ENCODE data around the gene HSF4.

The HSF4 gene

DNA sequence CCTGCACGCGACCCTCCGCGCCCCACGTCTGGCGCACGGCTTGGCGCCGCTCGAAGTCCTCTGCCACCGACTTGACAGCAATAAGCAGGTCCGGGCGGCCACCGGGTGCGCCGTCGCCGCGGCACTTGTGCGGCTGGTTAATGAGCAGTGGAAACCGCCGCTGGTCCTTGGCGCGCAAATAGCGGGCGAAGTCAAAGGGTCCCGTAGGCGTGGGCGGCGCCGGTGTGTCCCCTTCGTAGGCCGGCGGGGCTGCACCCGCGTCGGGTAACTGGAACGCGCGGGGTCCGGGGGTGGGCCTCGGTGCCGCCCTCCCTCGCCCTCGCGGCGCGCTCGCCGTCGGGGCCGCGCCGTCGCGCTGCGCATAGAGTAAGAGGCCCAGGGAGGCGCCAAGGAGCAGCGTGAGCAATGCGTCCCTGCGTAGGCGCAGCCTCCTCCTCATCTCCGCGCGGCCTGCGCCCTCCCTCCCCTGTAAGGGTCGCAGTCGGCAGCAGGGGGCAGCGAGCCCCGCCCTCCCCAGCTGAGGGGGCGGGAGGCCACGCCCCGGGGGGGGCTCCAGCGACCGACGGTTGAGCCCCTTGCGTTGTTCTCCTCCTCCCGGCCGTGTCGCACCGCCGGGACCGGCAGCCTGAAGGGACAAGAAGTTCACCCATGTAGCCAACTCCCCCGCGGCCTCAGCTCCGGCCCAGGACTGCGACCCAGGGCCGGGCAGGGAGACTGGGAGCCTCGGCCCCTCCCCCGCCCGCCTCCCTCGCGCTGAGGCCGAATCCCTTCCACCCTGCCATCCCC is 14.3 kb upstream of the HSF4 start:
- DNase-seq (ENCODE audit: low spot score) = peak; percentile 54

- DNase-seq (ENCODE audit: low spot score) = peak; percentile 85
These were observed 13.6 kb upstream of the HSF4 start, which contains the start of gene B3GNT9 for GRCh38 chr16:67150833-67151396. Gene B3GNT9, minus strand, starts transcription at chr16:67150998. Its CDS starts 513 bp downstream, at chr16:67150485.

- no peak for DNase-seq (ENCODE audit: low spot score)
These were observed 13.0 kb upstream of the HSF4 start for GRCh38 chr16:67151431-67152097.

DNA sequence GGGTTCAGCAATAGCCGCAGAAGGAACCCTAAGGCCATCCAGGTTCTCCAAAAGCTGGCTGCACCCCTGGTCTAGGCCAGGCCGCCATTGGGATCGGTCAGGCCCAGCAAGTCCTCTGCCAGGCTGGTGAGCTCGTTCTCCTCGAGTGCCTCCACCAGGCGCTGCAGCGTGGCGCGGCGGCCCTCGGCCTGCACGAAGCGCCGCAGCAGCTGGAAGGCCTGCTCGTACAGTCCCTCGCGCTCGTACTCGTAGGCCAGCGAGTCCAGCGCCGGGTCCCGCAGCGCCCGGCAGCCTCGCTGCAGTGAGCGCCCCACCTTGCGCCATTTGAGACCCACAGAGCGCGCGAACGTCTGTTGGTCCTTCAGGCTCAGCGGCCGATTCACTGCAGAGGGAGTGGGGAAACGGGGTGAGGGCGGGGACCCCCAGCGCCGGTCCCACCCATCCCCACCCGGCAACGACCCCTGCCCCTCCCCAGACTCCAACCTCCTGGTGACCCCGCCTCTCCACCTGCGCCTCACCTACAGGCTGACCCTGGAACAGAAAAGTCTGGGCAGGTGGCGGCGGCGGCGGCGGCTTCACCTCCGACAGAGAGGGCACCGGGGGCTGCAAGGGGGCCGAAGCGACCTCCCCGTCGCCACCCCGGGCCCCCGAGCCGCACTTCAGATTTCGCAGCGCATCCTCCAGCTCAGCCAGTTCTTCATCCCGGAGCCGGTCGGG is 9.8 kb upstream of the HSF4 start:
- no peak for DNase-seq (ENCODE audit: low spot score)

DNA sequence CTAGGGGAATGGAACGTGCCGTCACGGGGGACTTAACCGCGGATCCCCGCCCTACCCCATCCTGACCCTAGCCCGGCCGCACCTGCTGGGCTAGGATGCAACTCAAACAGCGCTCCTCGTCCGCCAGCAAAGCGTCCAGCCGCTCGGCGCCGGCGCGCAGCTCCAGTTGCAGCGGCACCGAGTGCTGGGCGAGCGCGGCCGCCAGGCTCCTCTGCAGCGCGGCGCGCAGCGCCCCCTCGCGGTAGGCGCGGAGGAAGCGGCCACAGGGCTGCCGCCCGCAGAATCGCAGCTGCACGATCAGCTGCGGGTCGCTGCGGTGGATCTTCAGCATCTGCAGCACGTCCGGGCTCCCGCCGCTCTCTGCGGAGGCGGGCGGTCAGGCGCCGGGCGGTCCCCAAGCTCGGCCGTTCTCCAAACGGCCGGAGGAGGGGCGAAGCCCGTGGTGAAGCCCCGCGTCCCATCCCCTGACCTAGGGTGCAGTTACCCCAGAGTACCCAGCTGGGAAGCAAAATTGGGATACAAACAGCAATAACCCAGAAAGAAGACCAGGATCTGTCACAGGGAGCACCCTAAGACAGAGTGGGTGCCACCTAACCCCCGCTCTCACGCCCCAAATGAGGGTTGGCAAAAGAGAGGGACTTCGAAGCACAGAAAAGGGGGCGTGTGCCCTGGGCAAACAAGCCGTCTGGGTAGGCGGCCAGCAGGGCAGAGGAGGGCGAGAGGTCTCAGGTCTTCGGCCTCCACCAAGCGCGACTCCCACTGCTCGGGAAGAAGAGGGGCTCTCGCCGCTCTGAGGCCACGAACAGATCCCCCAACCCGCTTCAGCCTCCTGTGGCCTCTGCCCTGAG is 9.0 kb upstream of the HSF4 start:
- peak; percentile 77 for DNase-seq (ENCODE audit: low spot score)

DNA sequence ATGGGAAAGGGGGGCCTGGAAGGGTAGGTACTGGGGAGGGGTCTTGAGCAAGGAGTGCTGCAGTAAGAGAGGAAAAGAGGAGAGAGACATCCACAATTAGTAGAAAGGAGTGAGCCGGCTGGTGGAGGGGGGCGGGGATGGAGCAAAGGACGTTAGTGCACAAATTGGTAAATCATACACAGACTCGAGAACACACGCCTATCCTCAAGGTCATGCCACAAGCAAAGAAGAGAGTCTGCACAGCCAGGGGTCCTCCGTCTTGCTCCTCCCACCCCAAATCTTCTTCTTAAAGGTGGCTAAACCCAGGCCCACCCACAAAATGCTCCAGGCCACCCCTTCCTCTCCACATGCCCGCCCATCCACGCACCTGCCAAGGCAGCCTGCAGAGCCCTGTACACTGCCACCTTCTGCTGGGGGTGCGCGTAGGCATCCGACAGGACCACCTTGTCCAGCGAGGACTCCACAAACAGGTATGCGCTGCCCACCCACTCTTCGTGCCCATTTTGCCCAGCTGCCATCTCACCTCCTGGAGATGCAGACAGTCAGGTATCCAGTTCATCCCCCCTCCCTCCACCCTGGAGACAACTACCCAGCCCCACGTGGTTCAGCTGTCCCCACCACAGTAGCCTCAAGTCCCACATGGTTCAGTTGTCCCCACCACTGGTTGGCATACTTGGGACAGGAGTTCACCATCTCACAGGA is 8.3 kb upstream of the HSF4 start:
- no peak for DNase-seq (ENCODE audit: low spot score)

DNA sequence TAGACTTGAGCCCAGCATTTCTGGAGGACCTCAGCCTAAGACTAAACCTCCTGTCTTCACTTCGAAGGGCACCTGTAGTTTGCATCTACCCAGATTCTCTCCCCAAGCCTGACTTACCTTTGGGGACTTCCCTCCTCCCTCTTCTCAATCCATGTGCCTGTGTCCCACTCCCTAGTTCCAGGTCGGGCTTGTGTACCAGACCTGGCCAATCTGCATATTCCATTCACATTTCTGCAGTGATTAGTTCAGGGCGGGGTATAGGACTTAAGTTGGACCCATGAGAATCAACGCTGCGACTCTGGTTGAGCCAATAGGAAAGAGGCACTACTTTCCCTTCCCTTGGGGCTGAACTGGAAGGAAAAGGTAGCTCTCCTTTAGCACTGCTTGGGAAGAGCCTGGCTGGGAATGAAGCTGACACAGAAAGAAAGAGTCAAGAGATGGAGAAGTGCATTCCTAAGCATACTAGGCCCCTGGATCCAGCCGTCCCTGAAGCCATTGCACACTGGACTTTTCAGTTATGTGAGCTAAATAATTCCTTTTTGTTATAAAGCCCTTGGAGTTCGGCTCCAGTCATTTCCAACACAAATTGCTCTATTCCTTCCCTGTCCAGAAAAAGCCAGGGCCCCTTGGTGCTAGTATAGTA is 7.3 kb upstream of the HSF4 start:
- DNase-seq (ENCODE audit: low spot score) = no peak

GRCh38 chr16:67157892-67158635 is 6.5 kb upstream of the HSF4 start:
- no peak for DNase-seq (ENCODE audit: low spot score)

DNA sequence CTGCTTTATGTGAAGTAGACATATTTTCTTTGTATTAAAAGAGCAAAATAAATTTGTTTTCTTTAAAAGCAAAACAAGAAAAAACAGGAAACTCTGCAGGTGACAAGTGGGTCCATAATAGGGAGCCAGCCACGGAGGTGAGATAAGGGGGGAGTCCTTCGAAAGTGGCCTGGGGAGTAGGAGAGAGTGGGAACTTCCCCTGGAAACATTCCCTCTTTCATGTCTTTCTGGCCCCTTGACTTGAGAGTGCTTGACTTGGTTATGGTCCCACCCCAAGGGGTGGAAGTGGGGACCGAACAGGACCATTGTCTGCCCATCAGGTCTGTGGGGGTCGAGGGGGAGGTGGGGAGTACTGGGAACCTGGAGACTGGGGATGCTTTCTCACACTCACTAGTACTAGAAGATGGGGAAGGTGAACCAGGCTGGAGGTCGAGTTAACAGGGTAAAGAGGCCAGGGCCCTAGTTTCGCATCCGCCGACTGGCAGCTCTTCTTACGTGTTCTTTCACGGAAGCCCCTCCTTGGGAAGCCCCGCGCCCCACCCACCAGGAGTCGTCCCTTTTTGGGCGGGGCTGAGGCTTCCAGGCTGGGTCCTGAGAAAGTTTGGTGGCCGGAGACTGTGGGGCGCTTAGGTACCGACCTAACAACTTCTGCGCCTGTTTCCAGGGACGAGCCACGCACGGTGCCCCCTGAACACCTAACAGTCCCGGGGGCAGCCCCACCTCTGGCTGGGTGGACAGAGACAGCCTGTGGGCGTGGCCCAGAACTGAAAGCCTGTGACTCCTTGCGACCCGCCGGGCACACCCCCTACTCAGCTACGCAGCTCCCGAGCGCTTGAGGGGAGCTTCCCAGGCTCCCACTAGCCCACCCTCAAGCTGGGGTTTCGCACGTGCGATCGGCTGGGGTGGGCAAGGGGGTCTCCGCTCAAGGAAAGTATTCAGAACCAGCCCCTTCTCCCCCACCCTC is 5.6 kb upstream of the HSF4 start:
- DNase-seq (ENCODE audit: low spot score) = peak; percentile 40

- no peak for DNase-seq (ENCODE audit: low spot score)
These were observed 2.9 kb upstream of the HSF4 start for GRCh38 chr16:67161595-67162058.

DNA sequence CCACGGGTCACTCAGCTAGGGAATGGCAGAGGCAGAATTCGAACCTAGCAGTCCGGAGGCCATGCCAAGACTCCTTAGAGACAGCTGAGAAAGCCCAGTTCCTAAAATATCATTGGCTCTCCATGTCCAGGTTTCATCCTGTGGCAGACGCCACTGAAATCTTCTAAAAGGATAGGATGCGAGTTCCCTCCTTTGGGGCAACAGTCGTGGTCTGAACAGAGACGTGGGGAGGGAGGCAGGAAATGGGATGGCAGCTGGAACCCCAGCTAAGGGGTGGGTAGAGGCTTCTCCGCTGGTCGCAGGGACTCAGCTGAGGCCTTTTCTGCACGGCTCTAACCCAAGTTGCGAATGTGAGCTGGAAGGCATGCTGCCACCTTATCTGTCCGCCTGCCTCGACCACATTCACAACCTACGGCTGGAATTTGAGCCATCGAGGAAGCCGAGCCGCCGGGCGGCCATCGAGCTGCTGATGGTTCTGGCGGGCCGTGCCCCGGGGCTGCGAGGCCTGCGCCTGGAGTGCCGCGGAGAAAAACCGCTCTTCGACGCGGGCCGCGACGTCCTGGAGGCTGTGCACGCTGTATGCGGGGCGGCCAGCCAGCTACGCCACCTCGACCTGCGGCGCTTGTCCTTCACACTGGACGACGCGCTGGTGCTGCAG is 1.9 kb upstream of the HSF4 start:
- peak; percentile 41 for DNase-seq (ENCODE audit: low spot score)

DNA sequence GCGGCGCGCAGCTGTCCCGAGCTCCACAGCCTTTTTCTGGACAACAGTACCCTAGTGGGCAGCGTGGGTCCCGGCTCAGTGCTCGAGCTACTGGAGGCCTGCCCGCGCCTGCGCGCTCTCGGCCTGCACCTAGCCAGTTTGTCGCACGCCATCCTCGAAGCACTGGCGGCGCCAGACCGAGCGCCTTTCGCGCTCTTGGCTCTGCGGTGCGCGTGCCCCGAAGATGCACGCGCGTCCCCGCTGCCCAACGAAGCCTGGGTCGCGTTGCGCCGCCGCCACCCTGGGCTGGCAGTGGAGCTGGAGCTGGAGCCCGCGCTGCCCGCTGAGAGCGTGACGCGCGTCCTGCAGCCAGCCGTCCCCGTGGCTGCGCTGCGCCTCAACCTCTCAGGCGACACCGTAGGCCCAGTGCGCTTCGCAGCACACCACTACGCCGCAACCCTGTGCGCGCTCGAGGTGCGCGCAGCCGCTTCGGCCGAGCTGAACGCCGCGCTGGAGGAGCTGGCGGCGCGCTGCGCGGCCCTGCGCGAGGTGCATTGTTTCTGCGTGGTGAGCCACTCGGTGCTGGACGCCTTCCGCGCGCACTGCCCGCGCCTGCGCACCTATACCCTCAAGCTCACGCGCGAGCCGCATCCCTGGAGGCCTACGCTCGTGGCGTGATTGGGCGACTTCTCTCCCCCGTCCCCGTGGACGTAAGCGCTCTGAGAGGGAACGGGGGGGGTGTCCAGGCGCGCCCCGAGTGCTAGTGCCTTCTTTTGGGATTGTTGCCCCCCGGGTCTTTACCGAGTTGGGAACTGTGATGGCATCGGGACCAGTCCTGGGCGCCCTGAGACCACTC is 1.2 kb upstream of the HSF4 start:
- DNase-seq (ENCODE audit: low spot score) = no peak

GRCh38 chr16:67163999-67164558 is 466 bp upstream of the HSF4 start:
- DNase-seq (ENCODE audit: low spot score) = peak; percentile 44

DNA sequence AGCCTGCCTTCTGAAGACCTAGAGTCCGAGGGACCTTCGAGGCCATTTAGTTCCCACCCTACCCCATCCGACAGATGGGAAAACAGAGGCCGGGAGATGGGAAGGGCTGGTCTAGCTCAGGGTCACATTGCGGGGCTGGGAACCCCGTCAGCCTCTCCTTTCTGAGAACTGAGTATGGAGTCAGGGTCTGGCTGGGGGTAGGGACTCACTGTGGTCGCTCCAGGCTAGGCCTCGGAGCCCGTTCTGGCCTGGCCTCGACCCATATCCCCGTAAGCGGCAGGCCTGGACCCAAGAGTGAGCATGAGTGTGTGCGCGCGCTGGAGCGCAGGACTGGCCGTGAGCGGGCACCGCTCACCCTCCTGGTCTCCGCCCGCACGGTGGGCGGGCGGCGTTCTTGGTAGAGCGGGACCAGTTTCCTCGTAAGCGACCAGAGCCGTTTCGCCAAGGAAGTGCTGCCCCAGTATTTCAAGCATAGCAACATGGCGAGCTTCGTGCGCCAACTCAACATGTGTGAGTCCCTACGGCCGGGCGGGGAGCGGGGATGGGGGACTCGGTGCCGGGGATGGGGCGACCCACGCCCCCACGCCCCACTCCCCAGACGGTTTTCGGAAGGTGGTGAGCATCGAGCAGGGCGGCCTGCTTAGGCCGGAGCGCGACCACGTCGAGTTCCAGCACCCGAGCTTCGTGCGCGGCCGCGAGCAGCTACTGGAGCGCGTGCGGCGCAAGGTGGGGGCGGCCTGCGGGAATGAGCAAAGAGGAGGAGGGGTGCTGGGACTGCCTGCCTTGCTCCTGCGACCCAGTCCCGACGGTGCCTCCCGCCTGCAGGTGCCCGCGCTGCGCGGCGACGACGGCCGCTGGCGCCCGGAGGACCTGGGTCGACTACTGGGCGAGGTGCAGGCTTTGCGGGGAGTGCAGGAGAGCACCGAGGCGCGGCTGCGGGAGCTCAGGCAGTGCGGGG is 855 bp downstream of the HSF4 start:
- no peak for DNase-seq (ENCODE audit: low spot score)

GRCh38 chr16:67166110-67166547 is 1.6 kb downstream of the HSF4 start:
- no peak for DNase-seq (ENCODE audit: low spot score)
